Endothelial cell (in vitro differentiated cells): Measurements from ENCODE around the gene NAGPA. TPM values are rescaled to one million over a fixed set of nuclear protein-coding genes. Genes with fewer than 3 reads are reported as not detected.

ENCODE experiments used
- DNase-seq: peaks from one replicate; pipeline ENCODE4 v3.0.0; 2021; ENCODE audit warnings: low spot score
- H3K27ac Mint-ChIP-seq: one replicate; pipeline ENCODE4 v1.8.0; 2021; ENCODE audit warnings: mixed read lengths, inconsistent platforms; ENCODE audit not compliant: unreplicated experiment
- H3K27me3 Mint-ChIP-seq: one replicate; pipeline ENCODE4 v1.8.0; 2021; ENCODE audit warnings: mild to moderate bottlenecking, moderate library complexity, mixed read lengths, inconsistent platforms; ENCODE audit not compliant: unreplicated experiment
- H3K36me3 Mint-ChIP-seq: one replicate; pipeline ENCODE4 v1.8.0; 2021; ENCODE audit warnings: mild to moderate bottlenecking, low read depth, mixed read lengths, inconsistent platforms; ENCODE audit not compliant: unreplicated experiment
- H3K4me1 Mint-ChIP-seq: one replicate; pipeline ENCODE4 v1.8.0; 2021; ENCODE audit warnings: mild to moderate bottlenecking, mixed read lengths, inconsistent platforms; ENCODE audit not compliant: unreplicated experiment
- H3K4me3 Mint-ChIP-seq: one replicate; pipeline ENCODE4 v1.8.0; 2021; ENCODE audit warnings: mild to moderate bottlenecking, mixed read lengths, inconsistent platforms; ENCODE audit not compliant: unreplicated experiment
- H3K9me3 Mint-ChIP-seq: one replicate; pipeline ENCODE4 v1.8.0; 2021; ENCODE audit warnings: mixed read lengths, inconsistent platforms; ENCODE audit not compliant: unreplicated experiment
- CTCF ChIP-seq: fragments of 200-600 bp; sonication (generic); IDR thresholded peaks from one replicate; pipeline ENCODE4 v1.5.0; 2021; ENCODE audit warnings: antibody characterized with exemption; ENCODE audit not compliant: unreplicated experiment
- total RNA-seq: library from RNA; stranded (reverse); fragmentation: NEBNext Ultra II Directional; extraction: Animal tissue kit (Norgen Biotek cat#: 25700); gene quantifications from one replicate; pipeline ENCODE4 v1.2.1, GENCODE V29; 2021; ENCODE audit not compliant: unreplicated experiment

The NAGPA gene
- total RNA-seq, 1 donor from 2014 or later: 10.2 TPM

DNA sequence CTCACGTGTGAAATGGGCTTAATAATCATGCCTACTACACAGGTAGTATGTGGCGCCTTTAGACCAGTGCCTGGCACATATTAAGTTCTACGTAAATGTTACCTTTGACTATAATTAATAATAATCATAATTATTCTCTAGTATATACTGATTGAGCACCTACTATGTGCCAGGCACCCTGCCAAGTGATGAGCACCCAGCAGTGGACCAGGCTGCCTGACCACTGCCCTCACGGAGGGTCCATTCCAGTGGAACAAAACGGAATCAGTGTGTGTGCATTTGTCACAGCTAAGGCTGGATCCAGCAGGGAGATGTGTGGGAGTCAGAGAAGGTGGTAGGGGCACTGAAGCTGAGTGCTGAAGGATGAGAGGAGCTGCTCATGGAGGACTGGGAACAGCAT, 45.1 kb downstream of the NAGPA start:
- no peak overlapping the region for H3K4me3 Mint-ChIP-seq
- H3K36me3 Mint-ChIP-seq: no peaks in the 10 kb centered on the region

GRCh38 chr16:4987580-4988374, 46.0 kb downstream of the NAGPA start:
- no peaks in the 10 kb centered on the region for H3K36me3 Mint-ChIP-seq
- DNase-seq: no peak
- H3K4me3 Mint-ChIP-seq: peak overlapping the region; percentile 62
- TF ChIP-seq CTCF: no peak
- peaks cover 2% of the 10 kb centered on the region for H3K27me3 Mint-ChIP-seq
- H3K9me3 Mint-ChIP-seq: no peaks in the 10 kb centered on the region
- H3K4me1 Mint-ChIP-seq: no peaks in the 10 kb centered on the region
- H3K27ac Mint-ChIP-seq: no peak overlapping the region

More for the DNA sequence above, 45.1 kb downstream of the NAGPA start:
- no peaks in the 10 kb centered on the region for H3K4me1 Mint-ChIP-seq
- H3K9me3 Mint-ChIP-seq: no peaks in the 10 kb centered on the region
- TF ChIP-seq CTCF: no peak
- no peak overlapping the region for H3K27ac Mint-ChIP-seq
- no peak for DNase-seq
- peaks cover 2% of the 10 kb centered on the region for H3K27me3 Mint-ChIP-seq

- Mint-ChIP-seq H3K27ac (no peak overlapping the region), H3K36me3 (no peaks in the 10 kb centered on the region), H3K4me3 (no peak overlapping the region), H3K27me3 (peaks cover 2% of the 10 kb centered on the region), H3K9me3 (no peaks in the 10 kb centered on the region), H3K4me1 (no peaks in the 10 kb centered on the region)
- TF ChIP-seq CTCF: no peak
- no peak for DNase-seq
Observed at GRCh38 chr16:4987250-4987579, 46.5 kb downstream of the NAGPA start.

GRCh38 chr16:4984174-4984990, 49.4 kb downstream of the NAGPA start:
- Mint-ChIP-seq H3K4me1 (no peaks in the 10 kb centered on the region), H3K27me3 (peaks cover 4% of the 10 kb centered on the region), H3K27ac (no peak overlapping the region), H3K9me3 (no peaks in the 10 kb centered on the region), H3K36me3 (no peaks in the 10 kb centered on the region), H3K4me3 (no peak overlapping the region)
- no peak for TF ChIP-seq CTCF
- DNase-seq: no peak
